Measurements from ENCODE around the gene RNF225. TPM values are rescaled to one million over a fixed set of nuclear protein-coding genes. Genes with fewer than 3 reads are reported as not detected.
"Not testable (repeated sequence)": the region's sequence is repeated elsewhere in the genome, so short reads cannot be mapped to it uniquely, and the experiment has no call there.

Gene RNF225
- polyA plus RNA-seq (ENCODE audit: insufficient read length in 12 of 12): under 1 TPM in 1 of 12 donors, not detected in 11; 0.57 TPM
- long read RNA-seq, donor 1: 0 reads
- long read RNA-seq, donor 2: 0 reads
- long read RNA-seq, donor 3: 0 reads
- long read RNA-seq, donor 4: 0 reads
- long read RNA-seq, donor 5: 0 reads
- long read RNA-seq, donor 6: 0 reads
- long read RNA-seq, donor 7: 0 reads
- long read RNA-seq, donor 8: 0 reads
- long read RNA-seq, donor 9: 0 reads
- long read RNA-seq, donor 10: 0 reads
- long read RNA-seq, donor 11: 0 reads

DNA sequence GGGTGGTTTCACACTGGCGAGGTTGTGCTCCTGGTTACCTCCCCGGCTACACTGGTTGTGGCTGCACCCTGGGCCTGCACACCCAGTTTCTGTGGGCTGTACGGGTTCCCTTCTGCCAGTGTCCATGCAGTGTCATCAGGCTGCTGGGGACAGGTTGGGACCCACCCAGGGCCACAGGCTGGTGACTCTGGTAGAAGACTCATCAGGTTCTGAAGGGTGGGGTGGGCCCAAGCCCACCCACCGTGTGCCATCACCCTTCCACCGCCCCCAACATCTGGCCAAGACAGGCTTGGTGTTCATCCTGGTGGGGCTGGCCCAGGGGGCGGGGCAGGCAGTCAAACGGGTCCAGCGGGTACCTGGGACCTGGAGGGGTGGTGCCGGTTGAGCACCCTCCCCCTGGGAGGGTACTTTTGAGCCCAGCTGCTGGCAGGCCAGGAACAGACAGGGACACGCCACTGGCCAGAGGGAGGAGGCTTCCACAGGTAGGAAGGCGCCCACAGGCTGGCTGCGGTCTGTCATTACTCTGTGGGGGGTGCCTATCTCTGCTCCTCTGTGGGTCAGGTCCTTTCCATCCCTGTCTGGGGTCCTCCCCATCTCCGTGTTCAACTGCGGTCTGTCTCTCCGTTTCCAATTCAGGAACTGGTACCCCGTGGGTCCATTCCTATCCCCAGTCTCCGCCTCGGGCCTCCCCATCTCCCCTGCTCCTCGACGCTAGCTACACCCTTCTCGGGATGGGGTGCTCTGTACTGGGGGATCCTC is at the start of gene RNF225:
Gene RNF225 (plus strand): TSS at position 437 of the 759 bp plus-strand sequence. CDS start 434 bp downstream, outside the sequence.
- DNase-seq: no peak

DNA sequence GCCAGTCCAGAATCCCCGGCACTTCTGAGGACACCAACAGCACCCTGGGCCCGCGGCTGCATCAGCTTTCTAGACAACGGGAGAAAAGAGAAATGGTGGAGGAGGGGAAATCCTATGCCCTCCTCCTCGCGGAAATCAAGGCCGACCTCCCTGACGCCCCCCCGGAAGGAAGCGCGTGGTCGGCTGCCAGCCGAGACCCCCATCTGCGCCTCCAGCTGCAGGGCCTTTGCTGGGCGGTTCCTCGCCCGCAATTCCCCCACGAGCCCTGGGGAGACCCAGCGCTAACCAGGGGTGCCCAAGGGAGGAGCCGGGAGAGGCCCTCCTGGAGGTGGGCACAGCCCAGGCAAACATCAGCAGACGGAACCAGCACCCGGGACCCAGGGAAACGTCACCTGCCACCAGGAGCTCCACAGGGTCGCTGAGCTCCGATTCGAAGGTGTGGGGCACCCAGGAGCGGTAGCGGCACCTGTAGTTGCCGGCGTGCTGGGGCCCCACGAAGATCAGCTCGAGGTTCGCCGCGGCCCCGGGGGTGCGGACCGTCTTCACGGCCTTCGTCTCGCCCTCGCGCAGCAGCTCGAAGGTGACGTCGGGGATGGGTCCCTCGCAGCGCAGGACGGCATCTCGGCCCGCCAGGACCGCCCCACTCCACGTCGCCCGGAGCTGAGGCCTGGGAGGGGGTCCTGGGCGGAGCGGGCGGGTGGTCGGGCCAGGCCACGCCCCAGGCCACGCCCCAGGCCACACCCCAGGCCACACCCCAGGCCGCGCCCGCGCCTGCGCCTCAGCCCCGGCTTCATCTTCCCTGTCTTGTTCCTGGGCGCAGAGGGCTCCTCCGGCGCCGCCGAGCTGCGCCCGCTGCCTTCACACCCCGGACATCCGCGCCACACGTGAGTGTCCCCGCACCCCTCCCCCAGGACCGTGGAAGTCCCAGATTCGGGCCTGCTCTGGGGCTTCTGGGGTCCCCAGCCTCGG is 48.2 kb upstream of the RNF225 start:
- DNase-seq: peak; percentile 20

DNA sequence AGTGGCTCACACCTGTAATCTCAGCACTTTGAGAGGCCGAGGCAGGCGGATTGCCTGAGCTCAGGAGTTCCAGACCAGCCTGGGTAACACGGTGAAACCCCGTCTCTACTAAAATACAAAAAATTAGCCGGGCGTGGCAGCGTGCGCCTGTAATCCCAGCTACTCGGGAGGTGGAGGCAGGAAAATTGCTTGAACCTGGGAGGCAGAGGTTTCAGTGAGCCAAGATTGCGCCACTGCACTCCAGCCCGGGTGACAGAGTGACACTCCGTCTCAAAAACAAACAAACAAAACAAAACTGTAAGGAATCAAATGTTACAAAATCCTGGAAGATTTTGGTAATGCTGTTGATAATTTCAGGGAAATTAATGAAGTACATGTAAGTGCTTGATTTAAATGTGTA is 47.4 kb upstream of the RNF225 start:
- DNase-seq: not testable (repeated sequence)

DNA sequence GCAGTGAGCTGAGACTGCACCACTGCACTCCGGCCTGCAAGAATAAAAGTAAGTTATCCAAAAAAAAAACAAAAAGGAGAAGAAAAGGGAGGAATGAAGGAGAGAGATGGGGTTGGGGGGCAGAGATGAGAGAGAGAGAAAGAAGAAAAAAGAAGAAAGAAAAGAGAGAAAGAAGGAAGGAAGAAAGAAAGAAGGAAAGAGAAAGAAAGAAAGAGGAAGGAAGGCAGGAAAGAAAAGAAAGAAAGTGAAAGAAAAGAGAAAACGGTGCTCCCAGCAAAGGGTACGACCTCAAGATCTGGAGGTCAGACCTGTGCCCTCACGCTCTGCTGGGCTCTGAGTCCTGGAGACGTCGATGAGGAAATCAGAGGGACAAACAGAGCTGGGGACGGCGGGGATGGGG is 45.9 kb upstream of the RNF225 start:
- DNase-seq: no peak

DNA sequence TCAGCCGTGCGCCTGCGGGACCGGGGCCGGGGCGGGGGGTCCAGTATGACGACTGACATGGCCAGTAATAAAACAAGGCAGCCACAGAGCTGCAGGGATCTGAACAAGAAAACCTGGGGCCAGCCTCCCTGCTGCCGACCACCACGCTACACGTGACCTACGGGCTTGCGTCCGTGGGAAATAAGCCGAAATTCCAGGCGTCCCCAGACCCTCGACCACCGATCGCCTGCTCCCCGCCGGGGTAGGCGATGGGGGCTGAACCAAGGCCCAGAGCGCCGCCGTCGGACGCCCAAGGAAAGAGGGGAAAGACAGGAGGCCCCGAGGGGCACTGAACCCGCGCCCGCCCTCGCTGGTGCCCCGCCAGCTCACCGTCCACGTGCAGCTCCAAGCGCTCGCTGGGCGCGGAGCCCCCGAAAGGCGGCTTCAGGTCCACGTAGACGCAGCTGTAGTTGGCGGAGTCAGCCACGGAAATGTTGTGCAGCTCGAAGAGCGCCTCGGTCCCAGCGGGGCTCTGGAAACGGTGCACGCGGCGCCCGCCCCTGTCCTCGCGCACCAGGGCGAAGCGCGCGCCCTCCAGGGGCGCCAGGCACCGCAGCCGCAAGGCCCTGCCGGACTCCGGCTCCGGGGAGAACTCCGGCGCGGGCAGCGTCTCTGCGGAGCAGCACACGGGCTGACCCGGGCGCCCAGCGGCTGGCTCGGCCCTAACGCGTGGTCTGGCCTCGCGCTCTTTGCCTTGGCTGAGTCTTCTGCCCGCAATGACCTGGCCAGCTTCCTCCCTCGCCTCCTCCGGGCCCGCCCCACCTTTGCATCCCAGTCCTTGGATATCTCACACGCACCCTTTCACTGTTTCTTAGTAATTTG is 45.2 kb upstream of the RNF225 start:
- no peak for DNase-seq

DNA sequence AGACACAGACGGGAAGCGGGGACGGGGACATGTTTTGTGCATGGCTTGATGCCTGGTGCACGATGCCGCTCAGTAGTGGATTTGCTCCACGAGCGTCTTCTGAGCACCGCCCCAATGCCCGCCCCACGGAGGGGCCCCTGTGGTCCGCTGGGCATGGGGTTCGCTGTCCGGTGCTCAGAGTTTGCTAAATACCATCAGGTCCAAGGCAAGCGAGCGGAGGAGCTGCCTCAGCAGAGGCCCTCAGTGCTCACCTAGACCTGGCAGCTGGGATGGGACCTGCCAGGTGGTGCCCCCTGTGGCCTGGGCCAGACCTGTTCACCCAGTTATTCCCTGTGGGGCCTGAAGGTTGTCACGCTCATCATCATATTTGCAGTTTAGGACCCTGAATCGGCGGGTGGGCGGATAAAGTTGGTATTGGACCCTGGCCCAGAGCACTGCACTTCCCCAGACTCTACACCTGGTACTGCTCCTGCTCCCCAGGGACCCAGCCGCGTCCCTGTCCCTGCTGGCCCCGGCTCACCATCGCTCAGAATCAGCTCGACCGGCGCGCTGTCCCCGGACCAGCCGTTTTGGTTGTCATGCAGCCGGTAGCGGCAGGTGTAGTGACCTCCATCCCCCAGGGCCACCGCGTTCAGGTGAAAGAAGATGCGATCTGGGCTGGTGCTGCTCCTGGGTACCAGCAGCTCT is 44.4 kb upstream of the RNF225 start:
- DNase-seq: no peak

DNA sequence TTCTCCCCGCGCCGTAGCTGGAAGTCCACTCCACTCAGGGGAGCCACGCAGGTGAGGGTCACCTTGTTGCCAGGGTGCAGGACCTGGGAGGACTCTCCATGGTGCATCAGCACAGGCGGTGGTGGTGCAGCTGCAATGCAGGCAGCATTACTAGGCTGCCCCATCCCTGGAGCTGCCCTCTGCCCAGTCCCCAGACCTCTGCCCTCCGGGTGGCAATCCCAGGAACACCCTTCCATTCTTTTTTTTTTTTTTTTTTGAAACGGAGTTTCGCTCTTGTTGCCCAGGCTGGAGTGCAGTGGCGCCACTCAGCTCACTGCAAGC is 43.9 kb upstream of the RNF225 start:
- DNase-seq: no peak

DNA sequence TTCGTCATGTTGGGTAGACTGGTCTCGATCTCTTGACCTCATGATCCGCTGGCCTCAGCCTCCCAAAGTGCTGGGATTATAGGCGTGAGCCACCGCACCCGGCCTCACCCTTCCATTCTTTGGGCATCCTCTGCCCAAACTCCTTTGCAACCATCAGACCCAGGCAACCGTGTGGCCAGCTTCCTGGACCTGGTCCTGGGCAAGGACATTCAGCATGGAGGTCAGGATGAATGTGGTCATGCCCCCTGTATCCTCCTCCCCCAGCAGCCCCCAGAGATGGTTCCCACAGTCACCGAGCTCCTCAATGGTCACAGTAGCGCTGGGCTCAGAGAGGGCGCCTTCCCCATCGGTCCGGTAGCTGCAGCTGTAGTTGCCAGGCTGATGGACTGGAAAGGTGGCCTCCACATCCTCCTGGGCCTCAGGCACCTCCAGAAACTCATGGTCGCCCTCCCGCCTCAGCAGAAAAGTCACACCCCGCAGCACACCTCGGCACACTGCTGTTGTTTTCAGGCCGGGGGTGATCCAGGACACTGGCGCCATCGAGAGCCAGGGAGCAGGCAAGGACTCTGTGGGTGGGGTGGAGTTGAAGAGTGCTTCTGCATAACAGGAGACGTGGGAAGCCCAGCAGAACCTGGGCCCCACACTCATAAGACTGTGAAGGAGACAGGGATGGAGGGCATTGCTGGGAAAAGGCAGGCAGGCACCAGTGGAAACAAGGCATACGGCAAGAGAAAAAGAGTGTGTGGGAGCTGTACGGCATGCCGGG is 43.3 kb upstream of the RNF225 start:
- no peak for DNase-seq

DNA sequence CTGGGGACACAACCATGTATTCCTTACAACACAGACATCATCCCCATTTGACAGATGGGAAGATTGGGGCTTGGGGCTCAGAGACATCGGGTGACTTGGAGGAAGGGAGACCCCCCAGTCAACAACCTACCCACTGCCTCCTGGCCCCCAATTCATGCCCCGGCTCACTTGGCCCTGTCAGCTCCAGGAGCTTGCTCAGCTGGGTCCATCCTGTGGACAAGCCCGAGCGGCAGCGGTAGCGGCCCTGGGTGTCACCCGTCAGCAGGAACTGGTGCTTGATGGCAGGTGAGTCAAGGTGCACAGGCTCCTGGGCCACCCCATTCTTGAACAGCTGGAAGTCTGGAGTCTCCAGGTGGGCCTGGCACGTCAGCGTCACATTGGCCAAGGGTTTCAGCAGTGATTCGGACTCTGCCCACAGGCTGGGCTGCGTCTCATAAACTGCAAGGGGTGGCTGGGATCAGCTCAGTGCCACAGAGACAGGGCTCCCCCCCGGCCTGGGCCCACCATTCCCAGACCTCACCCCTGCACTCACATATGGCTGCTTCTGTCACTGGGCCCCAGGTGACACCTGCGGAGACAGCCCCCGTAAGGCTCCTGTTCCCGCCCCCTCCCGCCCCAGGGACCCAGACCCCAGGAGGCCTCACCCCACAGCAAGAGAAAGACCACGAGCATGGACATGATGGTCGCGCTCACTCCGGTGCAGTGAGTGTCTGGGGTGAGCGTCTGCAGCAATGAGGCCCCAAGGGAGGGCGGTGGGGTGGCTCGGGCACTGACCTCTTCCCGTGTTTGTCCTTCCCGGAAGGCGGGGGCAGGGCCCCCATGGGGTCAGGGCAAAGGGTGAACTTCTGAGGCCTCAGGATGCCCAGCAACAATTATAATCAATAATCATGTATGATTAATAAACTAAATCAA is 42.4 kb upstream of the RNF225 start, which contains the start of gene A1BG:
Gene A1BG (minus strand): TSS at position 733 of the 912 bp plus-strand sequence. CDS start 55 bp downstream, at position 678.
- no peak for DNase-seq

DNA sequence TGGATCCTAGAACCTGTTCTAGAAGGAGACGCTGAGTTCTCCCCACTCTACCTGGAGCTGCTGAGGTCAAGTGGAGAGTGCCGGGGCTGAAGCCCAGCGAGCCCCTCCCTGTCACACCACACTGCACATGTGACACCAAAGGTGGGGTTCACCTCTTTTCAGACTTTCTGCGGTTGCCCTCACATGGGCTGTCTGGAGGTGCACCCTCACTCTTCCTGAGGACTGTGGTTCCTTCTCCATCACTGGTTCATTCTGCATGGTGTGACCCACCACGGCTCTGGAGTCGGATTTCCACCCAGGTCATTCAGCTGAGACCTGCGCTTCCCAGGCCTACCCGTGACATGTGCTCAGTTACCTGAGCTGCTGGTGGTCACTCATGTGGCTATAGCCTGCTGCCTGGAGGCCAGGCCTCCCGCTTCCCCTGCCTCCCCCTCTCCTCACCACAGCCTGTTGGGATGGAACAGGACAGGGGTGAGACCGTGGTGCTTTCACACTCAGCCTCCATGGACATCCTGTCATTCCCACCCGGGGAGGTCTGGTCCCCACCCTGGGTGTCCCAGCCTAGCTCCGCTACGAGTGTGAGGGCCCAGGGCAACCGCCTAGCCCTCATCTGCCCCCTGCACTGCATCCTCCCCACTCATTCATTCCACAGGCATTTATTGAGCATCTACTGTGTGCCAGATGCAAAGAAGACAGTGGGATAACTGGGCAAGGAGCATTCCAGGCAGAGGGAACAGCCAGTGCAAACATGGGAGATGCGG is 41.6 kb upstream of the RNF225 start:
- no peak for DNase-seq

DNA sequence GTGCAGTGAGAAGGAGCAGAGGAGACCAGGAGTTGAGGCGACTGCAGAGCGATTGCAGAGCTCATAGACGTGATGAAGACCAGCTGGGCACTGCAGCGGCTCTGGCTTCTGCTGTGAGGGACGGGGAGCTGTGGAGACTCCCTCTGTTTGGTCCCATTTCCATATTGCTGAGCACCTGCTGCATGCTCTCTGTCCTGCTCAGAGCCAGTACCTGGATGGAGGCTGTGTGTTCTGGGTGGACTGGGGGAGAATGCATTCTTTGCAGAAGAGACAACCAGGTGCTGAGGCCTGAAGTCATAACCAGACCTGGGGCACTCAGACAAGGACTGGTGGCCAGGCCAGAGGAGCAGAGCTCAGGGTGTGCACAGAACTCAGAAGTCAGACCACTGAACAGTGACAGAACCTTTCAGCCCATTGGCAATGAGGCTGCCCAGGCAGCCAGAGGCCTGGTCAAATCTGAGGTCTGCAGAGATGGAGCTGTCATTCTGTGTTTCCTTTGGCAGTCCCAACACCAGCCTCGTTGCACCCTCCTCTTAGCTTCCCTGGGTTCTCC is 40.9 kb upstream of the RNF225 start:
- no peak for DNase-seq

DNA sequence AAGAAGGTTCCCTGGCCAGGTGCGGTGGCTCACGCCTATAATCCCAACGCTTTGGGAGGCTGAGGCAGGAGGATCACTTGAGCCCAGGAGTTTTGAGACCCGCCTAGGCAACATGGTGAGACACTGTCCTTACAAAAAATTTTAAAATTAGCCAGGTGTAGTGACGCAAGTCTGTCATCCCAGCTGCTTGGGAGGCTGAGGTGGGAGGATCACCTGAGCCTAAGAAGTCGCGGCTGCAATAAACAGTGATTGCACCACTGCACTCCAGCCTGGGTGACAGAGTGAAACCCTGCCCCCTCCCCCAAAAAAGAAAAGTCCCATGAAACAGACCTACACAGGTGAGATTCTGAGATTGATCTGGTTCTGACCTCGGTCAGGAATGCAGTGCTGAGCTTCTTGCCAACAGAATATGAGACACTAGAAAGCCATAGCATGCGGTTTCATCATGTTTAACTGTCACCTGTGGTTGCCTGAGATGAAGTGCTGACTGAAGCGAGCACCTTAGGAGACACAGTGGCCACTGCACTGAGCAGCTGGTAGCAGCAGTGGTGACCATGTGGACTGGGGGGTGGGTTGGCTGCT is 40.1 kb upstream of the RNF225 start:
- no peak for DNase-seq

DNA sequence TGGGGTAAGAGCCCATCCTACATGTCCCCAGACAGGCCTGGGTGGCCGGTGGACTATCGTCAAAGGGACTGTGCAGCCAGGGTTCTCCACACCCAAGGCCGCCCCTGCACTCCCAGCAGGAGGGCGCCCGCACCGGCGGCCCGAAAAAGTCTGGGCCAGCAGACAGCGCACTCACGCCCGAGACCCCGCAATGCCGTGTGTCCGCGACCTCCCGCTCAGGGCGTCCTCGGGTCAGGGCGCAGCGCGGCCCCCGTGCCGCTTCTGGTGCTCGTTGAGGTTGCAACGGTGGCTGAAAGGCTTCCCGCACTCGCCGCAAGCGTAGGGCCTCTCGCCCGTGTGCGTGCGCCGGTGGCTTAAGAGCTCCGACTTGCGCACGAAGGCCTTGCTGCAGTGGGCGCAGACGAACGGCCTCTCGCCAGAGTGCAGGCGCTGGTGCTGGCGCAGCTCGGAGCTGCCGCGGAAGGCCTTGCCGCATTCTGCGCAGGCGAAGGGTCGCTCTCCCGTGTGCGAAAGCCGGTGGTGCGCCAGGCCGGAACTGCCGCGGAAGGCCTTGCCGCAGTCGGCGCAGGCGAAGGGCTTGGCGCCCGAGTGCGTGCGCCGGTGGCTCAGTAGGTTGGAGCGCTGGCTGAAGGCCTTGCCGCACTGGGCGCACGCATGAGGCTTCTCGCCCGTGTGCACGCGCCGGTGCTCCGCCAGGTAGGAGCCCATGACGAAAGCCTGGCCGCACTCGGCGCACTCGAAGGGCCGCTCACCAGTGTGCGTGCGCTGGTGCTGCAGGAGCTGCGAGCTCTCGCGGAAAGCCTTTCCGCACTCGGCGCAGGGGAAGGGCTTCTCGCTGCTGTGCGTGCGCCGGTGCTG is 39.3 kb upstream of the RNF225 start:
- DNase-seq: peak; percentile 28

DNA sequence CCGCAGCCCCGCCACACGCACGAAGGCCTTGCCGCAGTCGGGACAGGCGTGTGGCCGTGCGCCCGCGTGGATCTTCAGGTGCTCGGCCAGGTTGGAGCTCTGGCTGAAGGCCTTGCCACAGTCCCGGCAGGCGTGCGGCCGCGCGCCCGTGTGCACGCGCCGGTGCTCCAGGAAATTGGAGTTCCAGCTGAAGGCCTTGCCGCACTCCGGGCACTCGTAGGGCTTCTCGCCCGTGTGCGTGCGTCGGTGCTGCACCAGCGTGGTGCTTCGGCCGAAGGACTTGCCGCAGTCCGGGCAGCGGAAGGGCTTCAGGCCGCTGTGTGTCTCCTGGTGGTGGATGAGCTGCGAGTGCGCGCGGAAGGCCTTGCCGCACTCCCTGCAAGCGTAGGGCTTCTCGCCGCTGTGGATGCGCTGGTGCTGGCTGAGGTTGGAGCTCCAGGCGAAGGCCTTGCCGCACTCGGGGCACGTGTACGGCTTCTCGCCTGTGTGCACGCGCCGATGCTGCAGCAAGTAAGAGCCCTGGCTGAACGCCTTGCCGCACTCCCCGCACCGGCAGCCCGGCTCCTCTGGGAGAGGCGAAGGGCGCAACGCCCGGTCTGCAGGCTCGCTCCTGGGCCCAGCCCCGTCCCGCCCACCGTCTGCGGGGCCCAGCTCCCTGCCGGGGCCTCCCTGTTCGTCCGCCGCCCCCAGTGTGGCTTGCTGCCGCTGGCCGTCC is 38.5 kb upstream of the RNF225 start:
- peak; percentile 41 for DNase-seq

DNA sequence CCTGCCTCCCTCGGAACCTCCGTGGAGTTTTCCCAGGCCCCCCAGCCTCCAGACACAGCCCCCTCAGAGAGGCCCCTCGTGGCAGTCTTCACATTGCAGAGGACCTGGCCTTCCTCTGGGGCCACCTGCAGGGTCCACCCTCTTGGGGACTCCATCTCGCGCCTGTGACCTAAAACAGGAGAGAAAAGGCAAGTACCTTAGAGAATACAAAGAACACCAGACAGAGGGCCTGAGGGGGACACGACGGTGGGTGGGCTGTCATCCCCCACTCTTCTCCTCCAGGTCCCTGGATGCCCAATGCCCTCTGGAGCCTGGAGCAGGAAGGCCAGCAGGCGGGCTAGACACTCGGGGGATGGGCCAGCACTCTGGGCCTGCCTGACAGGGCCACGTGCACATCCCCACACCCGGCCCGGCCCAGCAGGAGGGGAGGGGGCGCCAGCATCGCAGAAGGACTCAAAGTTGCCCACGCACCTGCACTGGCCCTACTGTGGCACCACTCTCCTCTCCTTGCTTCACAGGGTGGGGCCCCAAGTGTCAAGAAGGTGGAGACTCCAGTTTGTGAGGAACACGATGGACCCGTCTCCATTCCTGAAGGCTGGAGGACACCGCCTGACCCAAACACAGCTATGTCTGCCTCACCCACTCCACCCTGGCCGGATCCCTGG is 37.8 kb upstream of the RNF225 start:
- DNase-seq: no peak
